ENCODE results near the gene MOB1B. TPM values are rescaled to one million over a fixed set of nuclear protein-coding genes. Genes with fewer than 3 reads are reported as not detected.

The MOB1B gene
- polyA plus RNA-seq, 1 donor from 2014 or later: 32.9 TPM

DNA sequence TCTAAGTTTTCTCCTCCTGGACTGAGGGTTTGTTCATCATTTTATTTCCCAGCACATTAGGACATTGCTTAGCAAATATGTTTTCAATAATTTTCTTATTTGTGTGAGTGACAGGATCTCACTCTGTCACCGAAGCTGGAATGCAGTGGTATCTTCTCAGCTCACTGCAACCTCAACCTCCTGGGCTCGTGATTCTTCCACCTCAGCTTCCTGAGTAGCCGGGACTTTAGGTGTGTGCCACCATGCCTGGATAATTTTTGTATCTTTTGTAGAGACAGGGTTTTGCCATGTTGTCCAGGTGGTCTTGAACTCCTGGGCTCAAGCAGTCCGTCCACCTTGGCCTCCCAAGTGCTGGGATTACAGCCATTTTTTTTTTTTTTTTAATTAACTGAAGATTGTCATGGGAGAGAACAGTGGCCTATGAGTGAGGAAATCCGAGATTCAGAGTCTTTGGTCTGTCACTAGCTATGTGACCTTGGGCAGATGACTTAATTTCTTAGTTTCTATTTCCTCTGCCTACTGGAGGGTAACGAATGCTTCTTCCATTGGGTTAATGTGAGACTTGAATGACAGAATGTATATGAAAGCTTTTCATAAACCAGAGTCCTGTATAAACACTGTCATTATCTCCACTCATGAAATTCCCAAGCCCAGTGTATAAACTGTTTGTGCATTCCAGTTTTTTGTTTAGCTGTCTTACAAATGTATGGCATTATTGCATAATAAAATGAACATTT is 23.9 kb downstream of the MOB1B start:
- no peak overlapping the region for H2AFZ ChIP-seq (ENCODE audit: low read depth, low read length)
- H3K79me2 ChIP-seq (replicated peaks; ENCODE audit: insufficient read depth, low read length): peaks cover 33% of the 10 kb centered on the region
- no peak overlapping the region for H3K4me3 ChIP-seq (ENCODE audit: low read length)
- no peak overlapping the region for H3K9ac ChIP-seq (ENCODE audit: low read length)
- H3K27ac ChIP-seq (ENCODE audit: low read length): no peak overlapping the region
- H3K27me3 ChIP-seq (ENCODE audit: insufficient read depth, low read depth, low read length): no peaks in the 10 kb centered on the region
- peaks cover 4% of the 10 kb centered on the region for H3K36me3 ChIP-seq (ENCODE audit: insufficient read depth, low read length)
- H4K20me1 ChIP-seq (ENCODE audit: insufficient read depth): no peaks in the 10 kb centered on the region
- H3F3A ChIP-seq (ENCODE audit: insufficient read depth, low read length, poor library complexity, severe bottlenecking): no peaks in the 10 kb centered on the region
- TF ChIP-seq SMC3 (conservative IDR thresholded peaks at IDR 0.05; ENCODE audit: poor library complexity) (no peak), MXI1 (conservative IDR thresholded peaks at IDR 0.05; ENCODE audit: poor library complexity, severe bottlenecking) (no peak), POLR2AphosphoS5 (IDR thresholded peaks at IDR 0.05) (no peak), RAD21 (conservative IDR thresholded peaks at IDR 0.05) (no peak)
- TF ChIP-seq, protein P1, sequence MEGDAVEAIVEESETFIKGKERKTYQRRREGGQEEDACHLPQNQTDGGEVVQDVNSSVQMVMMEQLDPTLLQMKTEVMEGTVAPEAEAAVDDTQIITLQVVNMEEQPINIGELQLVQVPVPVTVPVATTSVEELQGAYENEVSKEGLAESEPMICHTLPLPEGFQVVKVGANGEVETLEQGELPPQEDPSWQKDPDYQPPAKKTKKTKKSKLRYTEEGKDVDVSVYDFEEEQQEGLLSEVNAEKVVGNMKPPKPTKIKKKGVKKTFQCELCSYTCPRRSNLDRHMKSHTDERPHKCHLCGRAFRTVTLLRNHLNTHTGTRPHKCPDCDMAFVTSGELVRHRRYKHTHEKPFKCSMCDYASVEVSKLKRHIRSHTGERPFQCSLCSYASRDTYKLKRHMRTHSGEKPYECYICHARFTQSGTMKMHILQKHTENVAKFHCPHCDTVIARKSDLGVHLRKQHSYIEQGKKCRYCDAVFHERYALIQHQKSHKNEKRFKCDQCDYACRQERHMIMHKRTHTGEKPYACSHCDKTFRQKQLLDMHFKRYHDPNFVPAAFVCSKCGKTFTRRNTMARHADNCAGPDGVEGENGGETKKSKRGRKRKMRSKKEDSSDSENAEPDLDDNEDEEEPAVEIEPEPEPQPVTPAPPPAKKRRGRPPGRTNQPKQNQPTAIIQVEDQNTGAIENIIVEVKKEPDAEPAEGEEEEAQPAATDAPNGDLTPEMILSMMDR (IDR thresholded peaks at IDR 0.05; ENCODE audit: poor library complexity, severe bottlenecking): no peak
- no peaks in the 10 kb centered on the region for H3K9me2 ChIP-seq (ENCODE audit: insufficient read depth, low read length)
- no peaks in the 10 kb centered on the region for H3K9me3 ChIP-seq (ENCODE audit: low read length)
- no peak overlapping the region for H3K4me2 ChIP-seq (ENCODE audit: low read length)

DNA sequence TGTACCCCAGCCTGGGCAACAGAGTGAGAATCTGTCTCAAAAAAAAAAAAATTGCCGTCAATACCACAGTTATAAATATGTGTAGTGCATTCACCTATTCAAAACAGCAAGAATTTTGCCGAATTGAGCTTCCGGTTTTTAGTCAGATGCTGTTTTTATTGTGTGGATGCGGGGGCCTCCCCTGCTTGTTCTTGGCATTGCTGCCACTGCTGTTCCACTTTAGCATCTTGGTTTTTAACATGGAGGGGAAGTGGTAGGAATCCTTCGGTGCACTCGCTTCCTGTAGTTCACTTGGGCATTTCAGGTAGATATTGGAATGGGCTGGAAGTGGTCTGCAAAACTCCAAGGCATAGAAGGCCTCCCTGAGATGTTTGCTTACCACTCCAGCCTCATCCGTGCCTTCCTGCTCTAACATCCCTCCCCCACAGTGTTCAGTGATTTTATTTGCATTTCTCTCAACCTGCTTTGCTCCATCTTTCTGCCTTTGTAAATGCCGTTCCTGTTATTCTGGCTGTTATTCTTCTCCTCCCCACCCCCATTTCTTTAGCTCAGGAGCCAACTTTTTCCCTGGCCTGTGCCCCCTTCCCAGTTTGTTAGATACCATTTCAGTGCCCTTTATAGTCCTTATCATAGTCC is 25.5 kb downstream of the MOB1B start:
- no peaks in the 10 kb centered on the region for H4K20me1 ChIP-seq (ENCODE audit: insufficient read depth)
- H3K27me3 ChIP-seq (ENCODE audit: insufficient read depth, low read depth, low read length): no peaks in the 10 kb centered on the region
- no peak overlapping the region for H3K27ac ChIP-seq (ENCODE audit: low read length)
- H3F3A ChIP-seq (ENCODE audit: insufficient read depth, low read length, poor library complexity, severe bottlenecking): no peaks in the 10 kb centered on the region
- H3K4me3 ChIP-seq (ENCODE audit: low read length): no peak overlapping the region
- no peak overlapping the region for H3K4me2 ChIP-seq (ENCODE audit: low read length)
- H3K9me2 ChIP-seq (ENCODE audit: insufficient read depth, low read length): no peaks in the 10 kb centered on the region
- no peaks in the 10 kb centered on the region for H3K9me3 ChIP-seq (ENCODE audit: low read length)
- H2AFZ ChIP-seq (ENCODE audit: low read depth, low read length): no peak overlapping the region
- peaks cover 45% of the 10 kb centered on the region for H3K79me2 ChIP-seq (replicated peaks; ENCODE audit: insufficient read depth, low read length)
- no peak for TF ChIP-seq RAD21 (conservative IDR thresholded peaks at IDR 0.05)
- no peak for TF ChIP-seq TAF1 (IDR thresholded peaks at IDR 0.05; ENCODE audit: low read depth)
- no peak for TF ChIP-seq SMC3 (conservative IDR thresholded peaks at IDR 0.05; ENCODE audit: poor library complexity)
- no peak for TF ChIP-seq REST (IDR thresholded peaks at IDR 0.05; ENCODE audit: borderline replicate concordance)
- no peak for TF ChIP-seq EP300 (conservative IDR thresholded peaks at IDR 0.05; ENCODE audit: poor library complexity, severe bottlenecking)
- no peak for TF ChIP-seq POLR2AphosphoS5 (IDR thresholded peaks at IDR 0.05)
- TF ChIP-seq EZH2 (IDR thresholded peaks at IDR 0.05; ENCODE audit: borderline replicate concordance, insufficient read depth, low read length, poor library complexity, severe bottlenecking): no peak
- TF ChIP-seq, protein P1 (IDR thresholded peaks at IDR 0.05; ENCODE audit: poor library complexity, severe bottlenecking): no peak
- no peak for TF ChIP-seq MXI1 (conservative IDR thresholded peaks at IDR 0.05; ENCODE audit: poor library complexity, severe bottlenecking)
- no peak overlapping the region for H3K9ac ChIP-seq (ENCODE audit: low read length)
- H3K36me3 ChIP-seq (ENCODE audit: insufficient read depth, low read length): peaks cover 4% of the 10 kb centered on the region

Measured in neural cell (in vitro differentiated cells).